ENCODE results near the gene BAX.

- TF ChIP-seq CTCF (IDR thresholded peaks at IDR 0.05) (no peak), EP300 (IDR thresholded peaks at IDR 0.05; ENCODE audit: borderline replicate concordance in 1 of 2, low read depth in 1 of 2, low read length in 1 of 2) (peak; percentile 13 to 20; a peak in 1 of 4 replicates), RCOR1 (IDR thresholded peaks at IDR 0.05; ENCODE audit: low read length) (peak; percentile 85), RAD21 (IDR thresholded peaks at IDR 0.05; ENCODE audit: low read length) (0 out of 2 replicates have a peak, but pooled peaks have one; percentile 1), JUND (IDR thresholded peaks at IDR 0.05) (no peak), CHD2 (IDR thresholded peaks at IDR 0.05; ENCODE audit: low read length, partially characterized antibody) (peak; percentile 92)
These were observed at the start of gene BAX for GRCh38 chr19:48954595-48955307.

All from SK-N-SH (cell line).